Fibroblast of mammary gland (primary cell): Measurements from ENCODE around the gene SLC25A45.
A peak's percentile ranks its signal among the peaks of the same experiment; 100 is the strongest.

ENCODE experiments used
- DNase-seq: peaks from one replicate; pipeline ENCODE4 v3.0.0-alpha.2; 2010; ENCODE audit warnings: low read depth
- H3K4me3 ChIP-seq: 2 replicates; pipeline ENCODE4 v1.5.1; 2011; ENCODE audit warnings: low read depth, mild to moderate bottlenecking, low read length, moderate library complexity; ENCODE audit not compliant: control insufficient read depth
- CTCF ChIP-seq: conservative IDR thresholded peaks from 2 replicates; pipeline ENCODE4 v1.5.1; 2011; ENCODE audit warnings: low read depth, low read length, inconsistent platforms; ENCODE audit not compliant: control insufficient read depth, insufficient read depth

SLC25A45 gene

DNA sequence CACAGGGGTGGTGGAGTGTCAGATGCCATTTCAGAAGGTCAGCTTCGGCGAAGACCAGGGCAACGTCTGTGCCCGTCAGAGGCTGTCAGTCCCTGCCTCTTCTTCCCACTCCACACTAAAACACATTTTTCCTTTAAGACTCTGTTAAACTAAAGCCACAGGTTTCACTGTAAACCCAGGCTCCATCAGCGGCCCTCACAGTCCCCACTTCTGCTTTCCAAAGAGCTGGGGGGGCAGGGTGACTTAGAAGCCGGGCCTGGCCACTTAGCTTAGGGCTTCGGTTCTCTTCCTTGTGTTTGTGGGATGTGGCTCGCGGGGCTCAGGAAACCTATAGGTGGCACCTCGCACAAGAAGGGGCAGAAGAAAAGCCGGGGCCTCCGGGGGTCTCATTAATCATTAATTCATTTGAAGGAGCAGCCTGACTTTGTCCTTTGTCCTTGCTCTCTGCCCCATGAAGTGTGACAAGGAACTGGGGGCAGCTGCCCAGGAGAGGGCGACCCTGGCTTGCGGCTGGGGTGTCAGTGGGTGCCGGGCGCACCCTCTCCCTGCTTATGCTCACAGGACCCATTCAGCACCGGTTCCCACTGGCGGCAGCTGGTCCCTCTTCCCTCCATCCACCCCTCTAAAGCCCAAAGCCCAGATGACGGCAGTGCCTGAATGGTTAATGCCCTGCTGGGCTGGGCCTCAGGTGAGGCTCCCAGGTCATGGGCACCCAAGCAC is 4.1 kb downstream of the SLC25A45 start:
- DNase-seq, result no peak
- no peak for TF ChIP-seq CTCF
- no peak overlapping the region for H3K4me3 ChIP-seq

GRCh38 chr11:65377777-65378176 is 4.7 kb downstream of the SLC25A45 start:
- no peak overlapping the region for H3K4me3 ChIP-seq
- DNase-seq, result no peak
- TF ChIP-seq CTCF, result no peak

- no peak overlapping the region for H3K4me3 ChIP-seq
- DNase-seq, result no peak
- TF ChIP-seq CTCF, result no peak
Measured at GRCh38 chr11:65377036-65377435, 5.4 kb downstream of the SLC25A45 start.

GRCh38 chr11:65376138-65376713 is 6.2 kb downstream of the SLC25A45 start:
- no peak for DNase-seq
- TF ChIP-seq CTCF, result no peak
- no peak overlapping the region for H3K4me3 ChIP-seq

- no peak for TF ChIP-seq CTCF
- no peak for DNase-seq
- no peak overlapping the region for H3K4me3 ChIP-seq
Measured at GRCh38 chr11:65375012-65375411, 7.4 kb downstream of the SLC25A45 start.

DNA sequence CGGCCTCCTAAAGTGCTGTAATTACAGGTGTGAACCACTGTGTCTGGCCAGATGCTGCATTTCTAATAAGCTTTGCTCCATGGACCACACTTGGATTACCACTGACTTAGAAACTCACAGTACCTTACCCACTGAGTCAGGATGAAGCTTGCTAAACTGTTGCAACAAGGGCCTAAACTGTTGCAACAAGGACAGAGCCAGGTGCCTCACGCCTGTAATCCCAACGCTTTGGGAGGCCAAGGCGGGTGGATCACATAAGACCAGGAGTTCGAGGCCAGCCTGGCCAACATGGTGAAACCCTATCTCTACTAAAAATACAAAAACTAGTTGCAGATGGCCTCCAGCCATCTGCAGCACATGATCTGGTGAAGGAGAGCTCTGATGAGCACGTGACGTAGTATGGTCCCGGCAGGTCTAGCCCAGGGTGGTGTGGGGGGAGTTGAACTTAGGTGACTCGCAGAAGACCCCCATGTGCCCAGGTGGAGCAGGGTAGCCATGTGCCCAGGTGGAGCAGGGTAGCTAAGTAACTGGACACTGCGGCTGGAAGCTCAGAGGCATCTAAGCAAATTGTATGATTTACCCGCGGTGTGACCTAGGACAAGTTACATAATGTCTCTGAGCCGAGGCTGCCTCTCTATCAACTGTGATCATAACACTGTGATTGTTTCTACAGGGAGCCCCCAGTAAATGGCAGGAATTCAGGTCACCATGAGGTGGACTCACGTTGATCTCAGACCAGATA is 8.4 kb downstream of the SLC25A45 start:
- TF ChIP-seq CTCF, result no peak
- peak; percentile 47 for DNase-seq
- no peak overlapping the region for H3K4me3 ChIP-seq
